Measurements from ENCODE around the gene RPS25. TPM values are rescaled to one million over a fixed set of nuclear protein-coding genes. Genes with fewer than 3 reads are reported as not detected.

RPS25 gene
- total and polyA plus RNA-seq, 4 donors: 228 to 499 (median 385) TPM

DNA sequence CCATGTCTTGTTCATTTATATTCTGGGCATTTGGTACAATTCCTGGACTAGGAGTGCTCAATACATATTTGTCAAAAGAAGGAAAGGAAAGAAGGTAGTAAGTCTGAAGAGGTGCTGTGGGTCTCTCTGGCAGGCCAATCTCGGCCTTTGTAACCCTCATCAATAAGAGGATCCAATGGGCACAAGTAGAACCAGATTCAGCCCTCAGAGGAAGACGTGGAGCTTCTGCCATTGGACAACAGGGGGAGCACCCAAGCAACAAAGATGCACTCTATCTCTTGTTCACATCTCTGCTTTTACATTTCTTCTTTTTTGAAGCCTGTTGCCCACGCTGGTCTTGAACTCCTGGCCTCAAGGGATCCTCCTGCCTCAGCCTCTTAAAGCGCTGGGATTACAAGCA, 47.2 kb upstream of the RPS25 start:
- Histone ChIP-seq H3K27me3 (ENCODE audit: control insufficient read depth in 4 of 4, insufficient read depth in 4 of 4, low read length in 3 of 4) (no peaks in the 10 kb centered on the region), H3K36me3 (ENCODE audit: control insufficient read depth in 4 of 4, insufficient read depth in 3 of 4, low read depth in 1 of 4, low read length in 3 of 4) (peaks cover 0 to 6% (median 3%) of the 10 kb centered on the region in 4 donors), H3K27ac (ENCODE audit: low read depth in 1 of 2, low read length in 2 of 2) (no peak overlapping the region), H3K9ac (ENCODE audit: low read depth in 1 of 2, low read length in 2 of 2) (no peak overlapping the region), H3K9me3 (ENCODE audit: control insufficient read depth in 4 of 4, low read length in 3 of 4) (no peaks in the 10 kb centered on the region), H3K4me1 (ENCODE audit: control insufficient read depth in 4 of 4, insufficient read depth in 4 of 4, low read length in 3 of 4) (peaks cover 2 to 24% (median 16%) of the 10 kb centered on the region in 4 donors), H3K4me3 (ENCODE audit: low read depth in 1 of 3, low read length in 3 of 3) (no peak overlapping the region)
- no peak for DNase-seq (ENCODE audit: low spot score)
- 74% methylated on average over 4 of the region's 4 CpGs for WGBS
- TF ChIP-seq GABPA (IDR thresholded peaks at IDR 0.05 in 1 of 2, conservative IDR thresholded peaks at IDR 0.05 in 1 of 2) (no peak), YY1 (IDR thresholded peaks at IDR 0.05) (no peak), RAD21 (IDR thresholded peaks at IDR 0.05) (peak; percentile 21 to 45), JUND (IDR thresholded peaks at IDR 0.05) (no peak), NR2F2 (IDR thresholded peaks at IDR 0.05) (no peak), HNF4G (IDR thresholded peaks at IDR 0.05) (no peak), FOXA1 (IDR thresholded peaks at IDR 0.05) (no peak), EGR1 (IDR thresholded peaks at IDR 0.05; ENCODE audit: low read depth in 2 of 2) (no peak), RXRA (IDR thresholded peaks at IDR 0.05) (no peak), SP1 (IDR thresholded peaks at IDR 0.05) (no peak)
- TF ChIP-seq, protein P1, sequence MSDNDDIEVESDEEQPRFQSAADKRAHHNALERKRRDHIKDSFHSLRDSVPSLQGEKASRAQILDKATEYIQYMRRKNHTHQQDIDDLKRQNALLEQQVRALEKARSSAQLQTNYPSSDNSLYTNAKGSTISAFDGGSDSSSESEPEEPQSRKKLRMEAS (IDR thresholded peaks at IDR 0.05): no peak
- TF ChIP-seq, protein P2, sequence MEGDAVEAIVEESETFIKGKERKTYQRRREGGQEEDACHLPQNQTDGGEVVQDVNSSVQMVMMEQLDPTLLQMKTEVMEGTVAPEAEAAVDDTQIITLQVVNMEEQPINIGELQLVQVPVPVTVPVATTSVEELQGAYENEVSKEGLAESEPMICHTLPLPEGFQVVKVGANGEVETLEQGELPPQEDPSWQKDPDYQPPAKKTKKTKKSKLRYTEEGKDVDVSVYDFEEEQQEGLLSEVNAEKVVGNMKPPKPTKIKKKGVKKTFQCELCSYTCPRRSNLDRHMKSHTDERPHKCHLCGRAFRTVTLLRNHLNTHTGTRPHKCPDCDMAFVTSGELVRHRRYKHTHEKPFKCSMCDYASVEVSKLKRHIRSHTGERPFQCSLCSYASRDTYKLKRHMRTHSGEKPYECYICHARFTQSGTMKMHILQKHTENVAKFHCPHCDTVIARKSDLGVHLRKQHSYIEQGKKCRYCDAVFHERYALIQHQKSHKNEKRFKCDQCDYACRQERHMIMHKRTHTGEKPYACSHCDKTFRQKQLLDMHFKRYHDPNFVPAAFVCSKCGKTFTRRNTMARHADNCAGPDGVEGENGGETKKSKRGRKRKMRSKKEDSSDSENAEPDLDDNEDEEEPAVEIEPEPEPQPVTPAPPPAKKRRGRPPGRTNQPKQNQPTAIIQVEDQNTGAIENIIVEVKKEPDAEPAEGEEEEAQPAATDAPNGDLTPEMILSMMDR (IDR thresholded peaks at IDR 0.05; ENCODE audit: low read depth, low read length, missing input control): peak; percentile 21
- TF ChIP-seq, protein P3, sequence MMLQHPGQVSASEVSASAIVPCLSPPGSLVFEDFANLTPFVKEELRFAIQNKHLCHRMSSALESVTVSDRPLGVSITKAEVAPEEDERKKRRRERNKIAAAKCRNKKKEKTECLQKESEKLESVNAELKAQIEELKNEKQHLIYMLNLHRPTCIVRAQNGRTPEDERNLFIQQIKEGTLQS (IDR thresholded peaks at IDR 0.05): no peak

DNA sequence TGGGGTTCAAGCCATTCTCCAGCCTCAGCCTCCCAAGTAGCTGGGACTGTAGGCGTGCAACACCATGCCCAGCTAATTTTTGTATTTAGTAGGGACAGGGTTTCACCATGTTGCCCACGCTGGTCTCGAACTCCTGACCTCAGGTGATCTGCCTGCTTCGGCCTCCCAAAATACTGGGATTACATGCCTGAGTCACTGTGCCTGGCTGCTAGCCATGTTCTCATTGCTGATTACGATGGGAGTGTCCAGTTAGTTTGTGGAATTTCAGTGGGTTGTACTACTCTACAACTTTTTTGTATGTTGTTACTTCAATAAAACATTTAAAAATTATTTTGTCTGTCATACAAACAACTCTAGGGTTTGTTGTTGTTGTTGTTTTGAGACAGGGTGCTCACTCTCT, 44.6 kb upstream of the RPS25 start:
- Histone ChIP-seq H3K9me3 (ENCODE audit: control insufficient read depth in 4 of 4, low read length in 3 of 4) (no peaks in the 10 kb centered on the region), H3K27me3 (ENCODE audit: control insufficient read depth in 4 of 4, insufficient read depth in 4 of 4, low read length in 3 of 4) (no peaks in the 10 kb centered on the region), H3K27ac (ENCODE audit: low read depth in 1 of 2, low read length in 2 of 2) (no peak overlapping the region), H3K36me3 (ENCODE audit: control insufficient read depth in 4 of 4, insufficient read depth in 3 of 4, low read depth in 1 of 4, low read length in 3 of 4) (no peaks in the 10 kb centered on the region), H3K9ac (ENCODE audit: low read depth in 1 of 2, low read length in 2 of 2) (no peak overlapping the region), H3K4me1 (ENCODE audit: control insufficient read depth in 4 of 4, insufficient read depth in 4 of 4, low read length in 3 of 4) (peaks cover 2 to 17% (median 9%) of the 10 kb centered on the region in 4 donors), H3K4me3 (ENCODE audit: low read depth in 1 of 3, low read length in 3 of 3) (no peak overlapping the region)
- DNase-seq (ENCODE audit: low spot score): peak; percentile 84
- TF ChIP-seq JUND (IDR thresholded peaks at IDR 0.05) (no peak), GABPA (IDR thresholded peaks at IDR 0.05 in 1 of 2, conservative IDR thresholded peaks at IDR 0.05 in 1 of 2) (no peak), FOXA1 (IDR thresholded peaks at IDR 0.05) (no peak), NR2F2 (IDR thresholded peaks at IDR 0.05) (no peak), FOXA2 (IDR thresholded peaks at IDR 0.05) (no peak), TAF1 (conservative IDR thresholded peaks at IDR 0.05) (no peak), SP1 (IDR thresholded peaks at IDR 0.05) (no peak), HNF4A (conservative IDR thresholded peaks at IDR 0.05) (no peak), EGR1 (IDR thresholded peaks at IDR 0.05; ENCODE audit: low read depth in 2 of 2) (no peak)
- TF ChIP-seq, protein P4, sequence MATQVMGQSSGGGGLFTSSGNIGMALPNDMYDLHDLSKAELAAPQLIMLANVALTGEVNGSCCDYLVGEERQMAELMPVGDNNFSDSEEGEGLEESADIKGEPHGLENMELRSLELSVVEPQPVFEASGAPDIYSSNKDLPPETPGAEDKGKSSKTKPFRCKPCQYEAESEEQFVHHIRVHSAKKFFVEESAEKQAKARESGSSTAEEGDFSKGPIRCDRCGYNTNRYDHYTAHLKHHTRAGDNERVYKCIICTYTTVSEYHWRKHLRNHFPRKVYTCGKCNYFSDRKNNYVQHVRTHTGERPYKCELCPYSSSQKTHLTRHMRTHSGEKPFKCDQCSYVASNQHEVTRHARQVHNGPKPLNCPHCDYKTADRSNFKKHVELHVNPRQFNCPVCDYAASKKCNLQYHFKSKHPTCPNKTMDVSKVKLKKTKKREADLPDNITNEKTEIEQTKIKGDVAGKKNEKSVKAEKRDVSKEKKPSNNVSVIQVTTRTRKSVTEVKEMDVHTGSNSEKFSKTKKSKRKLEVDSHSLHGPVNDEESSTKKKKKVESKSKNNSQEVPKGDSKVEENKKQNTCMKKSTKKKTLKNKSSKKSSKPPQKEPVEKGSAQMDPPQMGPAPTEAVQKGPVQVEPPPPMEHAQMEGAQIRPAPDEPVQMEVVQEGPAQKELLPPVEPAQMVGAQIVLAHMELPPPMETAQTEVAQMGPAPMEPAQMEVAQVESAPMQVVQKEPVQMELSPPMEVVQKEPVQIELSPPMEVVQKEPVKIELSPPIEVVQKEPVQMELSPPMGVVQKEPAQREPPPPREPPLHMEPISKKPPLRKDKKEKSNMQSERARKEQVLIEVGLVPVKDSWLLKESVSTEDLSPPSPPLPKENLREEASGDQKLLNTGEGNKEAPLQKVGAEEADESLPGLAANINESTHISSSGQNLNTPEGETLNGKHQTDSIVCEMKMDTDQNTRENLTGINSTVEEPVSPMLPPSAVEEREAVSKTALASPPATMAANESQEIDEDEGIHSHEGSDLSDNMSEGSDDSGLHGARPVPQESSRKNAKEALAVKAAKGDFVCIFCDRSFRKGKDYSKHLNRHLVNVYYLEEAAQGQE (IDR thresholded peaks at IDR 0.05): no peak
- 60% methylated on average over 5 of the region's 5 CpGs for WGBS
